NOMO-1 (cell line): ENCODE measurements around the gene TMEM164.

ENCODE experiments used
- DNase-seq, 2 experiments: peaks; one replicate each; lab custom pipeline; 2025; ENCODE audit not compliant: unreplicated experiment in 2 of 2; lab: John Stamatoyannopoulos, UW

Gene TMEM164

DNA sequence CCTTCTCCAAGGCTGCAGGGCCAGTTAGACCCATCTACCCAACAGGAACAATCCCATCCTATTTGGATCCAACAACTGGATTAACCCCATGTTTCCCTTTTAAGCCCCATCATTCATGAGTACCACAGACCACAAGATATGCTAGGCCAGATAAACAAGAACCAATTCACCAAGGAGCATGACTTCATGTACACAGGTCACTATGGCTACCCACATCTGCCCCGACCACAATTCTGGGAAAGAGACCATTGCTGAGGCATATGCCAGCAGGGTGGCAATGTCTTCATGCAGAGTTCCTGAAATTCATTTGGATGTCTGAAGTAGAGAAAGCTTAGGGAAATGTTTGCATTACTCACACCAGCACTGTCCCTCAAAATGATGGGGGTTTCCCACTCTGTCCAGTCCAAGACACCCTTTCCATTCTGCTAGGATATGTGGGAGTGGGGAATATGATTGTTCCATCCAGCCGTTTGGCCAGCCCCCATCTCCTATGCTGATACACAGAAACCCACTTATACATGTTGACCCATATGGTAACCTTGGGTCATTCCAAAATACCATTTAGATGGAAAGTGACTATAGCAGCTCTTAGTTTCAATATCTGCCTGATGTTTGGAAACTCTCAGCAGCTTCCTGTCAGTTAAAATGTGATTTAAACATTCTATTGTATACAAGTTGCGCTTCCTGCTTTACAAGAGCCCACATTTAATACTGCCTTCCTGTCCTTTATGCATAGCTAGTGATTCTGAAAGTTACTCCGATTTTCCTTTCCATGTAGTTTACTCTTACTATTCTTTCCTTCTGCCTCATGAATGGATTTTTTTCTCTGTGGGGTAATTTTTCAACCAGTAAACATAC is 186.0 kb downstream of the TMEM164 start:
- peak in 1 of 2 experiments; percentile 52 for DNase-seq

DNA sequence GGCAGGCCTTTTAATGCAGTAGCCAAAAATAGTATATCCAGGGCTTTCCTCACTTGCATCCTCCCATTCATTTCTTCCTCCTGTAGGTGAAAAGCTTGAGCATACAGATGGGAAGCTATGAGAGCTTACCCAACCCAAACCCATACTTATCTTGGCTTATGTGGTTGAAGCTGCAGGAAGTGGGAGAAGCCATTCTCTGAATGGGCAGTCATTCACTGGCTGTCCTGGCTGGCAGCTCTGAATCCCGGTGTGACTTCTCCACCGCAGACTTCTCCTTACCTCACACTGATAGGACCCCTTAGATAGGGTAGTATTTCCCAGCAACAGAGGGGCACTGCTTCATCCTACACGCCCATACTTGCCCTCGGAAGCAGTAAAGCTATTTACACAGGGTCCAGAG is 189.6 kb downstream of the TMEM164 start:
- no peak for DNase-seq

DNA sequence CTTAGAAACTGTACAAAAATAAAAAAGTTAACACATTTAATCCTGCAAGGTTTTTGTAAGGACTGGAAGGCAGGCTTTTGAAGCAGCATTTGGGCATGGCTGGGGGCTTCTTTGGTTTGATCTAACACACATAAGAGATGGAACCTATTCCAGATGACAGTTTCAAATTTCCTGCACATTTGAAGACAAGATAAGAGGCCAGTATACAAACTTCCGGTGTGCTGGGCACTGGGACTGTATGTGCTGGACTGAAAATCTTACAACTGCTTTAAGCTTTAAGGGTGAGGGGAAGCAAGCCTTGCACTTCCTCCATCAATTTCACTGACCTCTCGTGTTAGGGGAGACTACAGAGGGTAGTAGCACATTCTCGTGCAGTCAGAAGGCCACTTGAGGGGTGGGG is 192.1 kb downstream of the TMEM164 start:
- no peak for DNase-seq

DNA sequence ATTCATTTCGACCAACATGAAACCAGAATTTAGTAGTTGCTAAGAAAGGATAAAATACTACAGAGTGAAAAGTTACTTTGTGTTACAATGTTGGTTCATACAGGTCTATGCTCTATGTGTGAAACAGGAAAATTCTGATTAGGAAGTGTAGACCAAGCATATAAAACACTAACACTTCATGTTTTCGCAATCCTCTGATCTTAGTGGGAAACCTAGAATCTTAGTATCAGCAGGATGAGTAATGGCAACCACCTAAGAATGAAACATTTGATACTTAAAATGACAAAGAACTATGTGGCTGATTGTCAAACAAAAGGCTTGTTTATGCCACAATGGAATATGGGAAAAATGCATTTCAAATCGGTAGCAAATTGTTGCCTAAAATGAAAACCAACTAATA is 198.9 kb downstream of the TMEM164 start:
- no peak for DNase-seq

DNA sequence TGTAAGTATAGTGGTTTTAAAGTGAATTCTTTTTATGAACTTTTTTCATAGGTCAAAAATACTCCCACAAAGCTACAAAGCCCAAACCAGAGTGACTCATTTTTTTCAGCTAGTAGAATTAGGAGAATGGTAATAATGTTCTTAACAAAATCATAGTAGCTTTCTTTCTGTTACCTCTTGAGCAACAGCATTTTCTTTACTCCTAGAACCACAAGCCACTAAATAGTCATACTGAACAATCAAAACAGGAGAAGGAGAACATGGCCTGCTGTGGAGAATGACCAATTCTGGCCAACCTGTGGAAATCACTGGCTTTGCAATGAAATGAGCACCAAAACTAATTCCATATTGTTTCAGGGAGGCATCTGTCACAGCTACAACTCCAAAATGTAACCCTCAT is 202.1 kb downstream of the TMEM164 start:
- no peak for DNase-seq

DNA sequence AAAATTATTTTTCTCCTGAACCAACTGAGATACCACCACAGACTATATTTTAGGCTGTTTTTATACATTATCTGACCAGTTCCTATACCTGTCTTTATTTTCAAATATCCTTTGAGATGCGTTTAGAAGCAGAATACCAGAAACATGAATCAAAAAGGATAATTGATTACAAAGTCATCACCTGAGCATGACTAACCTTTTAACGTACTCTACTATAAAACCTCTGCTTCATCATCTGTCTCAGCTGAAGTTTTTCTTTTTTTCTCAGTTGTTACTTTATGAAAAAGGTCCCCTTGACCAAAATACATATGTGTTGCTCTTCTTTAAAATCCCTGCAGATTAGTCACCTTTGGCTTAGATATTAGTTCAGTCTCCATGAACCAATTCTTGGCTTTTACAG is 205.2 kb downstream of the TMEM164 start:
- no peak for DNase-seq

DNA sequence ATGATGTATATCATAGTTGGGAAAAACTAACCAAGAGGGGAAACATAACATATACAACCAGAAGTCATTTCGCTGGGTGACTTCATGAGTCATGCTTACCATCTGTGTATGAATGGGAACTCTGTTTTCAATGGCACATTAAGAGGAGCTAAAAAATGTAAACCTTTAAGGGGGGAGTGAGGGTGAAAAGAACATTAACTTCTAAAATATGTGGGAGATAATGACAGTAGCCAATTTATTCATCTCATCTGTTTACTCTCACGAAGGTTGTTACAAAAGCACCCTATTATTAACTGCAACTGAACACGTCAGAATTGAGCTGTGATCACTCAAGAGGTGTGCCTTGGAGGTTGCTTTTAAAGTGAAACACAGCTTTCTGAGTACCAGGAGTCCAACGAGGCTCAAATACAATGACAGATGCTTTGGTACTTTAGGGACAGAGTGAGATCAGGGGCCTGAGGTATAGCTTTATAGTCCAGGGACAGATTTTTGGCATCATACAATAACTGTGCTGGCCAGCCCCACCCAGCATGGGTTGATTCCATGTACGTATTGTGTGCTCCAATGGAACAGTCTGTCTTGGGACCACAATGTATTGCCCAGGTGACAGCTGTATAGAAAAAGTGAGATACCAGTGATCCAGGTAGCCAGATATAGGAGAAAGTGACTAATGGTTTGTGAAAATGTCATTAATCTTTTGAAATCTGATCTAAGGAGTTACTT is 207.7 kb downstream of the TMEM164 start:
- no peak for DNase-seq

DNA sequence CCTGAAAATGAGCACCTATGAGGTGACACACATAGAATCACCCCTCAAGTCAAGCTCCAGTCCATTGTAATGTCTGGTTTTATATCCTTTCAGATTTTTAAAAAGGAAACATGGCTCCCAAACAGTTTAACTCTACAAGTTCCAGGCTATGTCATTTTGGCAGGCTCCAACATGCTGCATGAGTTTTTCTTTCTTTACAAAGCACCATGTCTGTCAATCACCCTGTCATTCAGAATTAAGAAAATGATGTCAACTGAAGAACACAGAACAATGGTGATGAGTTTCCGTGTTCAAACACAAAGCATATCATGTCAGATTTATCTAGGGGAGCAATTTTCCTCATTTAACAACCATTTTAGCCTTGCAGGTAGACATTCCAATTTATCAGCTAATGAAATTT is 208.4 kb downstream of the TMEM164 start:
- no peak for DNase-seq

DNA sequence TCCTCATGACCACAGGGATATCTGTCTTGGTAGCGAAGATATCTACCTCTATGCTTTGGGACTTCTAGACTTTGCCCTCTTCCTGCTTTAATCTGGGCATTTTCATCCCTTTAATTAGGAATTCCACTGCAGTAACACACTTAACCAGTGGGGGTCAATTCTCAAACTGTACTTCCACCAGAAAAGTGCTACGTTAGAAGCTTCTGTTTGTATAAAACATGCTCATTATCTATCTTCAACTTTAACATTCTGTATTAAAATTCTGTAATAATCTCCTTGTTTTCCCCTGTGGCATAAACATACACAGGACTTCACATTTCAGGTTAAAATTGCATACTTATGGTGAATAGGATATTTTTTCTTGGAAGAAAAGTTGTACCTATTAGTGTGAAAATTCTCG is 209.4 kb downstream of the TMEM164 start:
- no peak for DNase-seq

DNA sequence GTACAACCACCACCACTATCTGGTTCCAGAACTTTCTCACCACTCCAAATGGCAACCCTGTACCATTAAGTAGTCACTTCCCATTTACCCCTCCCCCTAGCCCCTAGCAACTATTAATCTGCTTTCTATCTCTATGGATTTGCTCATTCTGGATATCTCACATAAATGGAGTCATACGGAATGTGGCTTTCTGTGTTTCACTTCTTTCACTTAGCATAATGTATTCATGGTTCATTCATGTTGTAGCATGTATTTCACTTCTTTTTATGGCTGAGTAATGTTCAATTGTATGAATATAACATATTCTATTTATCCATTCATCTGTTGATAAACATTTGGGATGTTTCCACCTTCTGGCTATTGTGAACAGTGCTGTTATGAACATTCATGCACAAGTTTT is 210.3 kb downstream of the TMEM164 start:
- no peak for DNase-seq

DNA sequence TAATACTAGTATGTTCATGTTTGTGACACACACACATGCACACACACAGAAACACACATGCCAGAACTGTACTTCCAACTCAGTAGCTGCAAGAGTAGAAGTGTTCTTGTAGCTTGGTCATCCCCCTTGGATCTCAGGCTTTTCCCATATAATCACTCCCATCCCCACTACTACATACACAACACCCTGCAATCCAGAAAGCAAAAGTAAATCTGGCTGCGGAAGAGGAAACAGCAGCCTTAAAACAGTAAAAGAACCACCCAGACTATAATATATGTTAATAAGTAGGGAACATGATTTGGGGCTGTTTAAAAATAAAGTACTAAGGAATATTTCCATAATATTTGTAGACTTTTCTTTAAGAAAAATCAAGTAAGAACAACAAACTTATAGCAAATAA is 211.8 kb downstream of the TMEM164 start:
- no peak for DNase-seq

DNA sequence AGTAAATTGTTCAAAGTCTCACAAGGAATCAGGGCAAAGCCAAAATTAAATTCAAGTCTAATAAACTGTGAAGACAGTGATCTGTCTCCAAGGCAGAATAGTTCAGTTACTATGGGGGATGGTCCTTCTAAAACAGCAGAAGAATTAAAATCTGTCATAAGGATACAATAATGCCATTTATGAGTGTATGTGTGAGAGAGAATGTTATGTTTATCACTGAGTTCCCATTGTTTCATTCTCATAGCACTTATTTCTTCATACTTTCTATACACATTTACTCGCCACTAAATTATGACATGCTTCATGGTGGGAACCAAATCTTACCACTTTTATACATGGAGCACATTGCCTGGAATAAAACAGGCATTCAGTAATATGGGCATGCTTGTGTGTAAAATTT is 212.5 kb downstream of the TMEM164 start:
- DNase-seq, result no peak

DNA sequence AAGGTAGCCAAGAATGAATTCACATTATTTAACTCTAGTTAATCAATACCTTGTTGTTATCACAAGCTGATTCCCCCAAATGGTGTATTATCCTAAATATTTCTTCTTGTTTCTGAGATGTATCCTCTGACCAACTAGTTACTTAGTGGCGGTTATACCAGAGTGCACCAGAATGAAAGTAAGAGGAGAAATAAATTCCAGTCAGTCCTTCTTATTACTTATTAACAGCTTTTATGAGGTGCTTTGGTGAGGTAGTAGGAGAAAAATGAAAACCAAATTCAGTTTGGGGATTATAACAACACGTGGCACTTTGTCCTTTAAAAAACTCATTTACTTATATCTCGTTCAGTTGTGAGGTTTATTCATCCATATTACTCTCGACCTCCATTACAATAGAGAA is 213.1 kb downstream of the TMEM164 start:
- DNase-seq, result no peak

DNA sequence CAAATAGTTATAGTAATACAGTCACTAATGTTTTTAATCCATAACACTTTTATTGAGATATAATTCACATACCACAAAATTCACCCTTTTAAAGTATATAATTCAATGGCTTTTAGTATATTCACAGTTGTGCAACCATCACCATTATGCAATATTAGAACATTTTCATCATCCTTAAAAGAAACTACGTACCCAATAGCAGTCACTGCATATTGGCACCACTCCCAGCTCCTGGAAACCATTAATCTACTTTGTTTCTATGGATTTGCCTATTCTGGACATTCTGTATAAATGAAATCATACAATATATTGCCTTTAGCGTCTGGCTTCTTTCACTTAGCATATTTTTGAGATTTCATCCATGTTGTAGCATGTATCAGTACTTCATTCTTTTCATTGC is 215.7 kb downstream of the TMEM164 start:
- DNase-seq, result peak in 1 of 2 experiments; percentile 25

DNA sequence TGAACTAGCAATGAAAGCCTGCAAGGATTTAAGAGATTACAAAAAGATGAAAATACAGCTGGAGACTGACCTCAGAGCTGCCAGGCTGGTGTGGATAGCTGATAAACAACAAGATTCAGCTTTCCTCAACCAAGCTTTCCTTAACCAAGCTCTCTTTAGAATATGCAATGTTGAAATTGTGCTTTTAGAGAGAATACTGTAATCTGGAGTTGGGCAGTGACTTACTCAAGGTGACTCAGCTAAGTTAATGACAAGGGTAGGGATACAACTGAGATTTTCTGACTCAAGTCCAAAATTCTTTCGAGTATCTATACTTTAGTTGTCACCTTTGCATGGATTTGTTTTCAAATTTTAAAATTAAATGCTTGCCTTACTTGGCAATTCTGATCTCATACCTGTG is 217.0 kb downstream of the TMEM164 start:
- no peak for DNase-seq

DNA sequence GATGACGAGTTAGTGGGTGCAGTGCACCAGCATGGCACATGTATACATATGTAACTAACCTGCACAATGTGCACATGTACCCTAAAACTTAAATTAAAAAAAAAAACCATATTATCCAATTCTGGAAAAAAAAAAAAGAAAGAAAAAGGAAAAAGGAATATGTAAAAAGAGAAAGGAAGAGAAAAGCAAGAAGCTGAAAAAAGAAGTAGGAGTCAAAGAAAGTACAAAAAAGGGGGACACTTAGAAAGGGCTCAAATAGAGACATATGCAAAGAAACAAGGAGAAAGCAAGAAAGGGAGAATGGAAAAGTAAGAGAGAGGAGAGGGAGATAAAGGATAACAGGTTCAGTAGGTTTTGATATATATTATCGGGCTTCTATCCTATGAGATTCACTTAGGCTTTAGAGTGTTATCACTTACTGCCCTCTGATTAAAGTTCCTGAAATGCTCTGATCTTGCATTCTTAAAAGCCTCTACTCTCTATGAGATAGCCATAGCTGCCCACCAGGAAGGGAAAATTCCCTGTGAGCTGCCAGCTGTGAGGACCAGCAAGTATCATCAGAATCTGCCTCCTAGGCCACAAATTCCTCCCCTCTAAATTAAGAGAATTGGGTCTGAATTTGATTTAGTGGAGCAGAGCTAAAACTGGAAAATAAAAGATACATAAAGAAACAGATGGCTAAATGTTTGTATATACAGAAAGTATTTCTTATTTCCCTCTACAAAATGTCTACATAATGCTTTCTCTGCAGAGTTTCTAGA is 219.8 kb downstream of the TMEM164 start:
- DNase-seq, result no peak

DNA sequence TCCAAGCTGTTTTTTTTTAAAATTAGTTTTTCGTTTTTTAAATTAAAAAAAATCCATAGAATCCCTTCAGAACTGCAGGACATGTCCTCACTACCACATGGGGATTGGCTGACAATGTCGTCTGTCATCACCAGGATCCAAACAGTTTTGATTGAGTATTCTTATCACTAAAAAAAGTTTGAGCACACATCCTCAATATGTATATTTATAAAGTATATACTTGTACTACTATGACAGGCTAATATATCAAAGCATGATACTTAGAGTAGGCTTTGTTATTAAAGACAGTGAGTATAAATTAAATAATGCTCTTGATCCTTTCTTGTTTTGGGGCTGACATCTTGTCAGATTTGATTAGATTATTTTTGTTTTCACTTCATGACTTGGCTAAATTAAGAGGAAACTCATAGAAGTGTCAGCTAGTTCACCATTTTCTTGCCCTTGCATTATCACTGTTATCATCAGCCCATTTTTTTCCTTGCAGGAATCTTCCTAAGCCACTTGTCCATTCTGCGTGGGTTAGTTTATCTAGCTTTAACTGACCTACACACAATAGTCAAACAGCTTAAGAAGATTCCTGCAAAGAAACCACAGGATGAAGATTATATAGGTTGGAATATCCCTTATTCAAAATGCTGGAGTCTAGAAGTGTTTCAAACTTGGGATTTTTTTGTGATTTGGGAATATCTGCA is 222.2 kb downstream of the TMEM164 start:
- no peak for DNase-seq

DNA sequence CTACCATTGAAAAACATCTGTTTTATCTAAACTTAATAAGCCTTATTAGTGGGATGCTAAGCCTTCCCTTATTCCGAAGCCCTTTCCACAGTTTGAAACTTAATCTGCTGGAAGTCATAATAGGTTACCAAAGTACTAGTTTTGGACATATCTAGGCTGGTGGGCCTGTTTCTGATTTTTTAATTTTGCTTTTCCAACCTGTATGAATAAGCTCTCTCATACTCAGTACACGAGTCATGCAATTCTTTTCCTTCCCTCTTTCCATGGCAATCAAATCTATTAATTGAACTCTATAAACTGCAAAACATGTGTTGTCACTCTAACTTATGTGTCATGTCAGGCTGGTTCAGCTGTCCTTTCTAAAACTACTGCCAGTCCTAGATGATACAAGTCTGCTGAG is 224.0 kb downstream of the TMEM164 start:
- DNase-seq, result no peak
